HepG2 (cell line): ENCODE results near the gene NDUFB8. TPM values are rescaled to one million over a fixed set of nuclear protein-coding genes. Genes with fewer than 3 reads are reported as not detected.
A peak's percentile ranks its signal among the peaks of the same experiment; 100 is the strongest.

ENCODE experiments used
- ATAC-seq: fragments of 200-7000 bp; cut with Tn5 transposase; 3 replicates; pipeline ENCODE4 v1.9.1; 2020; ENCODE audit warnings: mild to moderate bottlenecking, moderate library complexity
- Bru-seq: library from RNA; stranded (reverse); fragments of 400-500 nt; gene quantifications from one replicate; lab custom pipeline; 2021; lab: Mats Ljungman, UMichigan
- BruChase-seq, 2 experiments: library from RNA; stranded (reverse); fragments of 400-500 nt; gene quantifications; one replicate each; lab custom pipeline; 2021; lab: Mats Ljungman, UMichigan
- BruUV-seq: library from RNA; stranded (reverse); fragments of 400-500 nt; replicated peaks from 2 replicates; lab custom pipeline; 2021; lab: Mats Ljungman, UMichigan
- CTCF ChIA-PET: fragments of 300-600 bp; formaldehyde crosslinking; extraction: SDS; loops from one replicate; lab custom pipeline; 2021; ENCODE audit warnings: low total read pairs, inconsistent platforms, low intra/inter-chr PET ratio; lab: Yijun Ruan, JAX
- POLR2A ChIA-PET: fragments of 350-600 bp; sonication (Branson Sonifier 250); formaldehyde crosslinking; loops from one replicate; lab custom pipeline; 2020; ENCODE audit warnings: antibody characterized with exemption, inconsistent platforms; lab: Yijun Ruan, JAX
- DNase-seq: peaks from one replicate; pipeline ENCODE4 v3.0.0-alpha.2; 2015; ENCODE audit warnings: low spot score
- FAIRE-seq: peaks from 3 replicates; lab custom pipeline; 2011; peaks lifted over from hg19 to GRCh38; lab: Jason Lieb, UNC
- H2AFZ ChIP-seq: one replicate; pipeline ENCODE4 v1.6.1; 2011; ENCODE audit warnings: low read length, inconsistent platforms
- H3K27ac ChIP-seq: fragments of 300-600 bp; 3 replicates; pipeline ENCODE4 v1.8.0; 2011; ENCODE audit warnings: mixed run types, mild to moderate bottlenecking, mixed read lengths, low read length, inconsistent platforms; ENCODE audit not compliant: insufficient read depth; ENCODE audit errors: extremely low read length
- H3K27me3 ChIP-seq, 2 experiments: fragments of 200-600 bp in 1 of 2; 2 replicates in 1 of 2; 3 replicates in 1 of 2; pipeline versions ENCODE4 v1.6.0 to v1.8.0; 2011; ENCODE audit warnings: low read length in 2 of 2, mild to moderate bottlenecking in 2 of 2, moderate library complexity in 2 of 2, inconsistent platforms in 1 of 2; ENCODE audit not compliant: insufficient read depth in 2 of 2, control insufficient read depth in 1 of 2
- H3K36me3 ChIP-seq, 2 experiments: fragments of 200-600 bp in 1 of 2; replicated peaks in 1 of 2; 2 replicates in 1 of 2; 3 replicates in 1 of 2; pipeline versions ENCODE4 v1.5.1 to v1.8.0; 2011; ENCODE audit warnings: low read length in 2 of 2, inconsistent platforms in 1 of 2; ENCODE audit not compliant: insufficient read depth in 2 of 2, control insufficient read depth in 1 of 2
- H3K4me1 ChIP-seq: 2 replicates; pipeline ENCODE4 v1.5.1; 2012; ENCODE audit warnings: low read length, inconsistent platforms; ENCODE audit not compliant: insufficient read depth
- H3K4me2 ChIP-seq: 2 replicates; pipeline ENCODE4 v1.6.0; 2011; ENCODE audit warnings: low read depth, low read length, inconsistent platforms
- H3K4me3 ChIP-seq, 3 experiments: fragments of 200-600 bp in 1 of 3; sonication (generic), shearing (Covaris generic) in 1 of 3; replicated peaks in 1 of 3; 2 replicates each; pipeline ENCODE4 v1.5.1; 2011 to 2016; ENCODE audit warnings: low read length in 3 of 3, inconsistent platforms in 2 of 3, low read depth in 2 of 3, mild to moderate bottlenecking in 2 of 3, control low read depth in 1 of 3, mixed read lengths in 1 of 3; ENCODE audit not compliant: insufficient read depth in 1 of 3
- H3K79me2 ChIP-seq: one replicate; pipeline ENCODE4 v1.6.1; 2011; ENCODE audit warnings: low read length, inconsistent platforms; ENCODE audit not compliant: insufficient read depth
- H3K9ac ChIP-seq: 2 replicates; pipeline ENCODE4 v1.6.0; 2011; ENCODE audit warnings: mild to moderate bottlenecking, low read depth, low read length, inconsistent platforms; ENCODE audit not compliant: insufficient read depth
- H3K9me3 ChIP-seq: 2 replicates; pipeline ENCODE4 v1.5.1; 2012; ENCODE audit warnings: mild to moderate bottlenecking, low read length
- H4K20me1 ChIP-seq: 2 replicates; pipeline ENCODE4 v1.6.0; 2011; ENCODE audit warnings: inconsistent platforms, mild to moderate bottlenecking, low read length, moderate library complexity; ENCODE audit not compliant: insufficient read depth
- AHR ChIP-seq: IDR thresholded peaks from 2 replicates; pipeline ENCODE4 v1.6.1; 2018; ENCODE audit warnings: missing genetic modification reagents, missing compliant biosample characterization
- CSRNP1 ChIP-seq: sonication (generic); formaldehyde crosslinking; IDR thresholded peaks from 2 replicates; pipeline ENCODE4 v1.8.1; 2023; ENCODE audit warnings: mild to moderate bottlenecking, missing genetic modification reagents
- PCBP1 ChIP-seq: fragments of 200-400 bp; formaldehyde crosslinking; IDR thresholded peaks from 2 replicates; pipeline ENCODE4 v1.6.1; 2017; ENCODE audit warnings: mild to moderate bottlenecking, low read depth, low read length, borderline replicate concordance
- PHF20 ChIP-seq: sonication (generic); formaldehyde crosslinking; IDR thresholded peaks from 2 replicates; pipeline ENCODE4 v1.5.0; 2020; ENCODE audit warnings: mild to moderate bottlenecking, missing genetic modification reagents
- PTBP1 ChIP-seq: fragments of 200-400 bp; formaldehyde crosslinking; IDR thresholded peaks from 2 replicates; pipeline ENCODE4 v1.6.1; 2018; ENCODE audit warnings: low read length, low read depth; ENCODE audit not compliant: poor library complexity, severe bottlenecking
- ZIK1 ChIP-seq: sonication (generic); formaldehyde crosslinking; IDR thresholded peaks from 2 replicates; pipeline ENCODE4 v1.5.0; 2020; ENCODE audit warnings: mild to moderate bottlenecking, low read depth, missing genetic modification reagents, borderline replicate concordance
- ZNF280B ChIP-seq: sonication (generic); formaldehyde crosslinking; IDR thresholded peaks from 2 replicates; pipeline ENCODE4 v1.5.0; 2020; ENCODE audit warnings: missing genetic modification reagents, mild to moderate bottlenecking, borderline replicate concordance
- ZNF329 ChIP-seq: sonication (generic); formaldehyde crosslinking; IDR thresholded peaks from 2 replicates; pipeline ENCODE4 v1.9.0; 2021; ENCODE audit warnings: low read depth, mild to moderate bottlenecking, missing genetic modification reagents
- ZSCAN30 ChIP-seq: sonication (generic); formaldehyde crosslinking; IDR thresholded peaks from 2 replicates; pipeline ENCODE4 v1.5.0; 2020; ENCODE audit warnings: mild to moderate bottlenecking, missing genetic modification reagents
- WGBS: methylation state at CpG from one replicate; pipeline ENCODE4 v1.1.6; 2017; ENCODE audit warnings: low lambda C conversion rate; 5-methylcytosine and 5-hydroxymethylcytosine counted together
- in situ Hi-C: cut with HindIII; loops from 2 replicates; pipeline ENCODE4 v1.10.0; 2017; ENCODE audit warnings: low pct_unique_long_range_greater_than_20kb; ENCODE audit not compliant: extremely low pct_ligation_motif_present
- intact Hi-C: fragments of 100-400 bp; cut with micrococcal nuclease; formaldehyde crosslinking; loops from one replicate; pipeline ENCODE4 v1.10.0; 2022; ENCODE audit not compliant: unreplicated experiment
- long read RNA-seq, 2 experiments: library from RNA in 1 of 2; library from polyadenylated mRNA in 1 of 2; stranded (forward) in 1 of 2; unstranded in 1 of 2; transcript quantifications; one replicate each; pipeline ENCODE4 v2.0.0, GENCODE V29; 2019 to 2022
- polyA minus RNA-seq, 3 experiments: library from RNA; depleted of rRNA, polyadenylated mRNA; stranded (reverse); fragments of >200 nt; gene quantifications; 2 replicates each; pipeline ENCODE4 v1.2.3, GENCODE V29; 2011; ENCODE audit warnings: low replicate concordance in 1 of 3
- polyA plus RNA-seq, 8 experiments: library from polyadenylated mRNA; depleted of rRNA in 3 of 8; stranded (reverse) in 7 of 8; unstranded in 1 of 8; fragments of >200 nt; fragmentation: Illumina TruSeq in 4 of 8; extraction: Trizol in 4 of 8; gene quantifications; 2 replicates each; pipeline versions ENCODE4 v1.2.1 to v1.2.3, GENCODE V29; 2011 to 2016; ENCODE audit warnings: low read depth in 4 of 8, missing spikeins in 1 of 8, mixed read lengths in 1 of 8; ENCODE audit not compliant: insufficient read depth in 1 of 8
- total RNA-seq, 5 experiments: library from RNA; depleted of rRNA; stranded (reverse); fragments of >200 nt; fragmentation: Illumina TruSeq; extraction: Trizol; gene quantifications; 2 replicates each; pipeline ENCODE4 v1.2.3, GENCODE V29; 2016; ENCODE audit warnings: low read depth in 1 of 5

Gene NDUFB8
- total RNA-seq (2016; rRNA removed; fragmentation: Illumina TruSeq; extraction: Trizol): 216 and 222 TPM in 2 replicates
- total RNA-seq (2016; cell fraction: cytosol; rRNA removed; fragmentation: Illumina TruSeq; extraction: Trizol; ENCODE audit: low read depth): 214 and 229 TPM in 2 replicates
- 217 and 240 TPM in 2 replicates for total RNA-seq (2016; cell fraction: insoluble cytoplasmic fraction; rRNA removed; fragmentation: Illumina TruSeq; extraction: Trizol)
- total RNA-seq (2016; cell fraction: membrane; rRNA removed; fragmentation: Illumina TruSeq; extraction: Trizol): 124 and 145 TPM in 2 replicates
- total RNA-seq (2016; cell fraction: nucleus; rRNA removed; fragmentation: Illumina TruSeq; extraction: Trizol): 85.9 and 90.2 TPM in 2 replicates
- 197 and 210 TPM in 2 replicates for polyA plus RNA-seq (2011; rRNA removed)
- polyA plus RNA-seq (2011; cell fraction: cytosol; rRNA removed): 254 and 343 TPM in 2 replicates
- 99.7 and 123 TPM in 2 replicates for polyA plus RNA-seq (2011; cell fraction: nucleus; rRNA removed)
- 111 and 145 TPM in 2 replicates for polyA plus RNA-seq (2012)
- polyA plus RNA-seq (2016; cell fraction: cytosol; fragmentation: Illumina TruSeq; extraction: Trizol; ENCODE audit: low read depth): 227 and 238 TPM in 2 replicates
- 243 and 299 TPM in 2 replicates for polyA plus RNA-seq (2016; cell fraction: insoluble cytoplasmic fraction; fragmentation: Illumina TruSeq; extraction: Trizol; ENCODE audit: low read depth)
- 128 and 140 TPM in 2 replicates for polyA plus RNA-seq (2016; cell fraction: membrane; fragmentation: Illumina TruSeq; extraction: Trizol; ENCODE audit: low read depth)
- polyA plus RNA-seq (2016; cell fraction: nucleus; fragmentation: Illumina TruSeq; extraction: Trizol; ENCODE audit: insufficient read depth, low read depth): 156 and 175 TPM in 2 replicates
- polyA minus RNA-seq (2011; rRNA and poly(A)+ RNA removed; ENCODE audit: low replicate concordance): 152 and 277 TPM in 2 replicates
- 35.1 and 42.8 TPM in 2 replicates for polyA minus RNA-seq (2011; cell fraction: cytosol; rRNA and poly(A)+ RNA removed)
- 39.4 and 47.6 TPM in 2 replicates for polyA minus RNA-seq (2011; cell fraction: nucleus; rRNA and poly(A)+ RNA removed)
- percentile 84 among the genes with signal in this experiment for Bru-seq, nascent RNA
- BruChase-seq, experiment 1, labeled RNA remaining after a 6-hour chase: percentile 86 among the genes with signal in this experiment
- percentile 86 among the genes with signal in this experiment for BruChase-seq, experiment 2, labeled RNA remaining after a 2-hour chase
- long read RNA-seq, experiment 1, transcript NDUFB8-201 (5 exons, 671 nt): major isoform, 246 of 256 reads
- long read RNA-seq, experiment 1, partial matches to known transcripts: 4 of 256 reads
- long read RNA-seq, experiment 1, other reads (novel, unspliced or antisense): 4 of 256 reads
- long read RNA-seq, experiment 2, transcript NDUFB8-204 (2 exons, 390 nt): minor isoform, 5 of 199 reads
- long read RNA-seq, experiment 2, transcript NDUFB8-201 (5 exons, 671 nt): major isoform, 167 of 199 reads
- long read RNA-seq, experiment 2, partial matches to known transcripts: 13 of 199 reads
- long read RNA-seq, experiment 2, other reads (novel, unspliced or antisense): 13 of 199 reads

- ChIA-PET CTCF (no interaction called here), POLR2A (interaction anchor here (1.6 kb wide), 1 partner anchor 11 kb away, joined by 4 read pairs; no protein-coding TSS in a partner anchor)
- no peaks in the 10 kb centered on the region; a peak in 1 of 5 replicates for H3K27me3 ChIP-seq
- ATAC-seq (peak; percentile 86), DNase-seq (peak; percentile 70), FAIRE-seq (no peak)
- peak within 1 kb of the TSS; percentile 99 for H3K4me2 ChIP-seq
- peak within 1 kb of the TSS; percentile 79 for H3K9ac ChIP-seq
- H3K9me3 ChIP-seq: no peaks in the 10 kb centered on the region
- H4K20me1 ChIP-seq: no peaks in the 10 kb centered on the region
- H3K4me3 ChIP-seq: peak within 1 kb of the TSS; percentile 73 to 87 (median 86)
- intact Hi-C loops (no loop called here), in situ Hi-C loops (no loop called here)
- peak within 1 kb of the TSS; percentile 99 for H2AFZ ChIP-seq
- H3K27ac ChIP-seq: peak within 1 kb of the TSS; percentile 34
- WGBS: under 1% methylated on average over 34 of the region's 43 CpGs
- peaks cover 0 to 14% of the 10 kb centered on the region in 2 experiments; a peak in 4 of 5 replicates for H3K36me3 ChIP-seq
- H3K4me1 ChIP-seq: peaks cover 30% of the 10 kb centered on the region
- H3K79me2 ChIP-seq: peaks cover 18% of the 10 kb centered on the region
- BruUV-seq: no TSS peak
- 0 out of 2 replicates have a peak, but pooled peaks have one; percentile 49 for TF ChIP-seq PCBP1
- TF ChIP-seq ZSCAN30 (CRISPR knock-in tag): no peak; the same call in 1 of the 2 replicates
- peak; percentile 84; the same call in 1 of the 2 replicates for TF ChIP-seq CSRNP1
- TF ChIP-seq PHF20 (CRISPR knock-in tag): peak; percentile 80
- peak; percentile 29 for TF ChIP-seq PTBP1
- peak; percentile 67; the same call in 1 of the 2 replicates for TF ChIP-seq ZNF329 (CRISPR knock-in tag)
- TF ChIP-seq ZIK1 (CRISPR knock-in tag): no peak
- TF ChIP-seq AHR (CRISPR knock-in tag): 0 out of 2 replicates have a peak, but pooled peaks have one; percentile 16
- peak; percentile 92 for TF ChIP-seq ZNF280B (CRISPR knock-in tag)
These were observed at the start of gene NDUFB8 for GRCh38 chr10:100529475-100530298. NDUFB8 (minus strand) TSS chr10:100529871; CDS start chr10:100529851, 20 bp downstream.
